ENCODE results near the gene ATG16L1. TPM values are rescaled to one million over a fixed set of nuclear protein-coding genes. Genes with fewer than 3 reads are reported as not detected.

The ATG16L1 gene
- total and polyA plus RNA-seq, 2 of the 4 experiments (the other 2 are of a cell fraction) = 20.0 to 26.2 TPM

DNA sequence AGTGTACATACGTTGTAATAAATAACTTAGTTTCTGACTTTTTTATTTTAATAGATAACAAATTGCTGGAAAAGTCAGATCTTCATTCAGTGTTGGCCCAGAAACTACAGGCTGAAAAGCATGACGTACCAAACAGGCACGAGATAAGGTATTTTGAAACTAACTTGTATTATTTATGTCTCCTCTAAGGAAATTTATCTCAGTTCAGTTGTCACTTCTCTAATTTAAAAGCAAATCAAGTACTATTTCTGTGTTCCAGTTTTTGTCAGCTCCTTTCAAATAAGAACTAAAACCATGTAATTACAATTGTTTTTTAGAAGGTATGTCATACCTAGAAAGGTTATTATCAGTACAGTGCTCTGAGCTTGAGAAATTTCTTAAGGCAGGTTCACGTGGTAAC, 4.6 kb downstream of the ATG16L1 start:
- DNase-seq (no peak), ATAC-seq (ENCODE audit: low read depth) (no peak)
- no peak overlapping the region for H2BK20ac ChIP-seq (ENCODE audit: low read depth, low read length)
- H3K9ac ChIP-seq (ENCODE audit: low read depth, low read length) = no peak overlapping the region
- no TSS peak for BruUV-seq (replicated peaks)
- H2BK5ac ChIP-seq (ENCODE audit: low read depth, low read length, poor library complexity, severe bottlenecking) = no peak overlapping the region
- H3K14ac ChIP-seq (replicated peaks; ENCODE audit: low read depth, low read length) = no peak overlapping the region
- H3K4me3 ChIP-seq (ENCODE audit: insufficient read depth, low read depth, low read length) = no peak overlapping the region
- no peaks in the 10 kb centered on the region for H3K27me3 ChIP-seq (ENCODE audit: control insufficient read depth, insufficient read depth, low read length)
- H3K18ac ChIP-seq (ENCODE audit: low read depth, low read length) = no peak overlapping the region
- H4K8ac ChIP-seq (ENCODE audit: low read depth in 2 of 2, low read length in 2 of 2) = no peak overlapping the region
- no peak for TF ChIP-seq RCOR1 (IDR thresholded peaks at IDR 0.05; ENCODE audit: insufficient replicate concordance, low read length)
- H4K20me1 ChIP-seq (ENCODE audit: insufficient read depth, low read length) = peaks cover 17% of the 10 kb centered on the region; the same call in 1 of the 2 replicates
- no peak overlapping the region for H4K5ac ChIP-seq (ENCODE audit: low read depth, low read length)
- H3K27ac ChIP-seq (ENCODE audit: insufficient read depth, low read length) = no peak overlapping the region
- H2BK15ac ChIP-seq (ENCODE audit: low read depth, low read length) = no peak overlapping the region
- no peak overlapping the region for H3K4ac ChIP-seq (ENCODE audit: low read depth, low read length)
- H2AK9ac ChIP-seq (replicated peaks; ENCODE audit: low read depth, low read length, poor library complexity) = no peak overlapping the region
- no peak overlapping the region for H3K4me2 ChIP-seq (ENCODE audit: low read depth, low read length)
- no peak overlapping the region for H3K23ac ChIP-seq (ENCODE audit: low read depth, low read length)
- ChIA-PET POLR2A (ENCODE audit: unreplicated experiment) (interaction anchor here (0.6 kb wide), 1 partner anchor 1704 kb away, joined by 4 read pairs; no protein-coding TSS in a partner anchor), CTCF (no interaction called here)
- H3K9me1 ChIP-seq (ENCODE audit: insufficient read depth, low read length) = peaks cover 8% of the 10 kb centered on the region; the same call in 1 of the 2 replicates
- no peak overlapping the region for H2AK5ac ChIP-seq (ENCODE audit: low read depth, low read length)
- intact Hi-C loops (cut with micrococcal nuclease) (loop anchor here (10.0 kb wide), 1 partner anchor 271 kb away; no protein-coding TSS in a partner anchor), in situ Hi-C loops (cut with MboI; ENCODE audit: low sequenced_read_pairs) (no loop called here), dilution Hi-C loops (cut with HindIII; ENCODE audit: low sequenced_read_pairs, unreplicated experiment) (no loop called here)
- H3K9me3 ChIP-seq (ENCODE audit: control insufficient read depth, insufficient read depth, low read length) = no peaks in the 10 kb centered on the region
- peaks cover 2% of the 10 kb centered on the region; the same call in 1 of the 2 replicates for H3K4me1 ChIP-seq (ENCODE audit: control insufficient read depth, insufficient read depth, low read length)
- no peak overlapping the region for H4K91ac ChIP-seq (ENCODE audit: insufficient read depth, low read depth, low read length)
- H3K79me1 ChIP-seq (ENCODE audit: low read depth in 1 of 2, low read length in 2 of 2) = peaks cover 17 to 55% of the 10 kb centered on the region in 2 experiments
- no peak overlapping the region for H2BK120ac ChIP-seq (ENCODE audit: low read depth, low read length)
- no peak overlapping the region for H3K56ac ChIP-seq (ENCODE audit: extremely low read depth, insufficient read depth, low read length)
- whole genome bisulfite sequencing, 2 experiments (ENCODE audit: extremely low coverage in 2 of 2, insufficient read length in 1 of 2) = no CpG with 5 or more reads among the region's 4 CpGs
- H2AFZ ChIP-seq (replicated peaks; ENCODE audit: low read length, poor library complexity) = no peak overlapping the region
- peaks cover 17% of the 10 kb centered on the region for H3K36me3 ChIP-seq (ENCODE audit: control insufficient read depth, insufficient read depth, low read length)

Data from IMR-90 (cell line).